K562 (cell line): ENCODE data around the gene CFAP251. TPM values are rescaled to one million over a fixed set of nuclear protein-coding genes. Genes with fewer than 3 reads are reported as not detected.
A peak's percentile ranks its signal among the peaks of the same experiment; 100 is the strongest.

ENCODE experiments used
- ARID2 ChIP-seq: fragments of 450-650 bp; IDR thresholded peaks from 2 replicates; pipeline ENCODE4 v1.6.1; 2017; ENCODE audit warnings: antibody characterized with exemption, mild to moderate bottlenecking
- BRD4 ChIP-seq: fragments of 200-600 bp; sonication (generic); IDR thresholded peaks from 2 replicates; pipeline ENCODE4 v1.6.1; 2017; ENCODE audit warnings: inconsistent platforms
- DEAF1 ChIP-seq: fragments of 450-650 bp; formaldehyde crosslinking; IDR thresholded peaks from 2 replicates; pipeline ENCODE4 v1.4.0; 2020; ENCODE audit warnings: mild to moderate bottlenecking, moderate library complexity
- FOXK2 ChIP-seq, 2 experiments: fragments of 450-650 bp; IDR thresholded peaks in 1 of 2; conservative IDR thresholded peaks in 1 of 2; 2 replicates each; pipeline ENCODE4 v1.6.1; 2016; ENCODE audit warnings: low read depth in 2 of 2, mild to moderate bottlenecking in 1 of 2
- GATAD2B ChIP-seq: fragments of 450-650 bp; IDR thresholded peaks from 2 replicates; pipeline ENCODE4 v1.6.1; 2017; ENCODE audit warnings: mild to moderate bottlenecking, borderline replicate concordance
- HEY1 ChIP-seq: fragments of 250-450 bp; sonication (Bioruptor Pico); IDR thresholded peaks from 2 replicates; pipeline ENCODE4 v1.5.0; 2020; ENCODE audit warnings: mild to moderate bottlenecking, moderate library complexity, borderline replicate concordance
- NFATC3 ChIP-seq: fragments of 450-650 bp; IDR thresholded peaks from 2 replicates; pipeline ENCODE4 v1.6.1; 2017; ENCODE audit warnings: mild to moderate bottlenecking
- OTX1 ChIP-seq: fragments of 450-650 bp; formaldehyde crosslinking; IDR thresholded peaks from 2 replicates; pipeline ENCODE4 v1.4.0; 2022; ENCODE audit warnings: mild to moderate bottlenecking
- PHF8 ChIP-seq: fragments of 200-600 bp; sonication (generic); IDR thresholded peaks from 2 replicates; pipeline ENCODE4 v1.6.1; 2012; ENCODE audit warnings: mixed run types, mild to moderate bottlenecking, inconsistent platforms, low read length, moderate library complexity, borderline replicate concordance
- PREB ChIP-seq: sonication (generic); formaldehyde crosslinking; IDR thresholded peaks from 2 replicates; pipeline ENCODE4 v1.8.1; 2023; ENCODE audit warnings: mild to moderate bottlenecking, missing genetic modification reagents
- RFX5 ChIP-seq: IDR thresholded peaks from 2 replicates; pipeline ENCODE4 v1.6.1; 2011; ENCODE audit warnings: low read depth, mild to moderate bottlenecking, improper control_type of control experiment, low read length
- TAF15 ChIP-seq: fragments of 200-400 bp; formaldehyde crosslinking; IDR thresholded peaks from 2 replicates; pipeline ENCODE4 v1.6.1; 2017; ENCODE audit warnings: mild to moderate bottlenecking, low read depth, low read length, moderate library complexity
- TBL1XR1 ChIP-seq, 2 experiments: IDR thresholded peaks; 2 replicates each; pipeline ENCODE4 v1.6.1; 2012; ENCODE audit warnings: improper control_type of control experiment in 2 of 2, low read length in 2 of 2, mild to moderate bottlenecking in 1 of 2
- TEAD4 ChIP-seq, 2 experiments: sonication (generic) in 1 of 2; formaldehyde crosslinking in 1 of 2; IDR thresholded peaks; 2 replicates each; pipeline versions ENCODE4 v1.6.1 to v1.8.0; 2012 to 2022; ENCODE audit warnings: borderline replicate concordance in 1 of 2, inconsistent platforms in 1 of 2, low read length in 1 of 2, mild to moderate bottlenecking in 1 of 2, missing genetic modification reagents in 1 of 2
- ZBTB2 ChIP-seq: fragments of 450-650 bp; IDR thresholded peaks from 2 replicates; pipeline ENCODE4 v1.6.1; 2016; ENCODE audit warnings: antibody characterized with exemption
- ZC3H4 ChIP-seq: sonication (generic); formaldehyde crosslinking; IDR thresholded peaks from 2 replicates; pipeline ENCODE4 v1.9.0; 2021; ENCODE audit warnings: missing genetic modification reagents, borderline replicate concordance
- ZNF239 ChIP-seq: fragments of 250-450 bp; sonication (Bioruptor Pico); IDR thresholded peaks from 2 replicates; pipeline ENCODE4 v1.4.0; 2020; ENCODE audit warnings: mild to moderate bottlenecking
- ZNF395 ChIP-seq: fragments of 200-800 bp; sonication (Bioruptor generic); IDR thresholded peaks from 2 replicates; pipeline ENCODE4 v1.6.1; 2017; ENCODE audit warnings: missing genetic modification characterization, missing compliant biosample characterization
- ZNF511 ChIP-seq: sonication (generic); formaldehyde crosslinking; IDR thresholded peaks from 2 replicates; pipeline ENCODE4 v1.8.0; 2022; ENCODE audit warnings: mild to moderate bottlenecking, missing genetic modification reagents
- ZNF780A ChIP-seq: fragments of 250-450 bp; sonication (Bioruptor Pico); IDR thresholded peaks from 2 replicates; pipeline ENCODE4 v1.5.0; 2021; ENCODE audit warnings: mild to moderate bottlenecking
- polyA plus RNA-seq, 8 experiments: library from polyadenylated mRNA; depleted of rRNA in 4 of 8; stranded (reverse) in 5 of 8; unstranded in 3 of 8; fragments of >200 nt; fragmentation: Nextera tagmentation in 2 of 8; fragmentation: Illumina TruSeq in 1 of 8; extraction: Ambion mirVana in 2 of 8; extraction: Trizol in 1 of 8; gene quantifications; 2 replicates each; pipeline versions ENCODE4 v1.2.1 to v1.2.3, GENCODE V29; 2011 to 2014; ENCODE audit warnings: inconsistent platforms in 1 of 8, missing spikeins in 1 of 8
- total RNA-seq, 7 experiments: library from RNA; depleted of rRNA in 6 of 7; stranded (reverse); fragments of >200 nt in 6 of 7; fragmentation: Illumina TruSeq in 2 of 7; extraction: Trizol in 2 of 7; gene quantifications; 2 replicates each; pipeline versions ENCODE4 v1.2.1 to v1.2.3, GENCODE V29; 2011 to 2021; ENCODE audit warnings: low replicate concordance in 1 of 7

CFAP251 gene
- total and polyA plus RNA-seq, 9 of the 15 experiments (the other 6 are each of a cell fraction or from before 2014, with no cell fraction given) = 16.6 to 31.0 (median 19.1) TPM

GRCh38 chr12:121933522-121934308 is 15.3 kb downstream of the CFAP251 start (continued):
- no peak for TF ChIP-seq HEY1 (CRISPR knock-in tag)
- TF ChIP-seq BRD4 = 0 out of 2 replicates have a peak, but pooled peaks have one; percentile 36
- no peak for TF ChIP-seq PREB
- TF ChIP-seq ZC3H4 (CRISPR knock-in tag) = no peak
- TF ChIP-seq DEAF1 (CRISPR knock-in tag) = 0 out of 2 replicates have a peak, but pooled peaks have one; percentile 18
- TF ChIP-seq OTX1 (CRISPR knock-in tag) = peak; percentile 23; the same call in 1 of the 2 replicates
- TF ChIP-seq TBL1XR1 (IDR thresholded peaks at IDR 0.05; ENCODE audit: low read length in 2 of 2) = peak in 1 of 2 experiments; percentile 54; a peak in 1 of 4 replicates
- no peak for TF ChIP-seq RFX5
- TF ChIP-seq ZBTB2 = peak; percentile 80
- TF ChIP-seq ZNF780A (CRISPR knock-in tag) = peak; percentile 79; the same call in 1 of the 2 replicates
- no peak for TF ChIP-seq TAF15
- TF ChIP-seq ARID2 = no peak
- TF ChIP-seq GATAD2B = peak; percentile 90
- peak; percentile 72; the same call in 1 of the 2 replicates for TF ChIP-seq PHF8
- no peak for TF ChIP-seq ZNF511 (CRISPR knock-in tag)
- TF ChIP-seq ZNF239 (CRISPR knock-in tag) = peak; percentile 9; the same call in 1 of the 2 replicates
- TF ChIP-seq TEAD4 (IDR thresholded peaks at IDR 0.05; ENCODE audit: low read length) = no peak; the same call in 1 of the 2 replicates
- TF ChIP-seq TEAD4 (CRISPR knock-in tag; IDR thresholded peaks at IDR 0.05; ENCODE audit: borderline replicate concordance) = no peak
- TF ChIP-seq NFATC3 = 0 out of 2 replicates have a peak, but pooled peaks have one; percentile 62
- TF ChIP-seq FOXK2 (conservative IDR thresholded peaks at IDR 0.05 in 1 of 2, IDR thresholded peaks at IDR 0.05 in 1 of 2; ENCODE audit: low read depth in 2 of 2) = peak; percentile 39 to 56; a peak in 3 of 4 replicates
- TF ChIP-seq ZNF395 (CRISPR knock-in tag) = peak; percentile 92
